HG03103 (cell line): Measurements from ENCODE around the gene AKR1C4.
"Not testable (repeated sequence)": the region's sequence is repeated elsewhere in the genome, so short reads cannot be mapped to it uniquely, and the experiment has no call there.

Source experiments
- ATAC-seq: cut with Tn5 transposase; IDR thresholded peaks from one replicate; pipeline ENCODE4 v1.9.1; 2021; ENCODE audit warnings: low read depth; ENCODE audit not compliant: unreplicated experiment

AKR1C4 gene

GRCh38 chr10:5199398-5199797, 2.8 kb downstream of the AKR1C4 start:
- no peak for ATAC-seq

- ATAC-seq: no peak
Observed at GRCh38 chr10:5206799-5207198, 10.2 kb downstream of the AKR1C4 start.

DNA sequence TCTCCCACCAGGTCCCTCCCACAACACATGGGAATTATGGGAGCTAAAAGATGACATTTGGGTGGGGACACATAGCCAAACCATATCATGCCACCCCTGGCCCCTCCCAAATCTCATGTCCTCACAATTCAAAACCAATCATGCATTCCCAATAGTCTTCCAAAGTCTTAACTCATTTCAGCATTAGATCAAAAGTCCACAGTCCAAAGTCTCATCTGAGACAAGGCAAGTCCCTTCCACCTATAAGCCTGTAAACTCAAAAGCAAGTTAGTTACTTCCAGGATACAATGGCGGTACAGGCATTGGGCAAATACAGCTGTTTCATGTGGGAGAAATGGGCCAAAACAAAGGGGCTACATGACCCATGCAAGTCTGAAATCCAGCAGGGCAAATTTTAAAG, 13.1 kb downstream of the AKR1C4 start:
- not testable (repeated sequence) for ATAC-seq

DNA sequence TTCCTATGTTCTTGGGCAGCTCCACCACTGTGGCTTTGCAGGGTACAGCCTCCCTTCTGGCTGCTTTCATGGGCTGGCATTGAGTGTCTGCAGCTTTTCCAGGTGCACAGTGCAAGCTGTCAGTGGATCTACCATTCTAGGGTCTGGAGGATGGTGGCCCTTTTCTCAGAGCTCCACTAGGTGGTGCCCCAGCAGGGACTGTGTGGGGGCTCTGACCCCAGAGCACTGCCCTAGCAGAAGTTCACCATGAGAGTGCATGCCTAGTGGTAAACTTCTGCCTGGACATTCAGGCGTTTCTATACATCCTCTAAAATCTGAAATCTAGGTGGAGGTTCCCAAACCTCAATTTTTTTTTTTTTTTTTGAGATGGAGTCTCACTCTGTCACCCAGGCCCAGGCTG, 13.6 kb downstream of the AKR1C4 start:
- not testable (repeated sequence) for ATAC-seq

DNA sequence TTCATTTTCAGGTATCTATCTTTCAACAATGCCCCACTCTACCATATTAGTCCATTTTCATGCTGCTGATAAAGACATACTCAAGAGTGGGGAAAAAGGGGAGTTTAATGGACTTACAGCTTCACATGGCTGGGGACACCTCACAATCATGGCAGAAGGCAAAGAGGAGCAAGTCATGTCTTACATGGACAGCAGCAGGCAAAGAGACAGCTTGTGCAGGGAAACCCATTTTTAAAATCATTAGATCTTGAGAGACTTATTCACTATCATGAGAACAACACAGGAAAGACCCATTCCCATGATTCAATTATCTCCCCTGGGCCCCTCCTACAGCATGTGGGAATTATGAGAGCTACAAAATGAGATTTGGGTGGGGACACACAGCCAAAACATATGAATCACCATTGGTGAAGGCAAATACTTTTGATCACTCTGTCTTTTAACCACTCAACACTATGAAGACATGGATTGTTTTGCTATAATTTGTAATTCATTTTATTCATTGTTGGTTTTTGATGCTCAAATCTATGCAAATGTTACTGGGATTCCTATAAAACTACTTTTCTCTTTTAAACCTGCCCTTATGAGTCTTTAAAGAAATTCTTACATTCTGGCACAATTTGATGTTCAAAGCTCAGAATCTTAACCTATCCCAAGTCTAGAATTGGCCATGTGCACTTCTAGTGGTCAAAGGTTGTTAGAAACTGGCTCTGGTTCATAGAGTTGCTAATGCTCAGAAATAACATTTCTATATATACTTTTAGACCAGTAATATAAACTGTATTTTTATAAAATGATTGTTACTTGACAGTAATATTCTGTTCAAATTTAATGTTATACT, 15.3 kb downstream of the AKR1C4 start:
- ATAC-seq: no peak

GRCh38 chr10:5216801-5217200, 20.2 kb downstream of the AKR1C4 start:
- no peak for ATAC-seq

DNA sequence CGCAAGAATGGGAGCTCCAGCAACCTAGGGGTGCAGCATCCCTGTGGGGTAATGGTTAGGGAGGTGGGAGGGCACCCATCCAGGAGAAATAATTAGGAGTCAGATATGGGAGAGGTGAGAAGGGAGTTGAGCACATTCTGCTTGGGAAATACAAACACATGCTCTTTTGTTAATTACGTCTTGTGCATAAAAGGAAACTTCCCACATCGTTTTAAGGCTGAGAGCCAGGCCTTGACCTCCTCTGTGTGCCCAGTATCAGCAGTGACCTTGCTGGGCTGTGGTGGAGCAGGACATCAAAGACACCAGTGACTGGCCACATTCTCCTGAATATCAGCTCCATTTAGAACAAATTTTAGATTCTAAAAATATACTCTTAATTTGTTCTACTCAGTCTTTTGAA, 22.6 kb downstream of the AKR1C4 start:
- ATAC-seq: no peak

DNA sequence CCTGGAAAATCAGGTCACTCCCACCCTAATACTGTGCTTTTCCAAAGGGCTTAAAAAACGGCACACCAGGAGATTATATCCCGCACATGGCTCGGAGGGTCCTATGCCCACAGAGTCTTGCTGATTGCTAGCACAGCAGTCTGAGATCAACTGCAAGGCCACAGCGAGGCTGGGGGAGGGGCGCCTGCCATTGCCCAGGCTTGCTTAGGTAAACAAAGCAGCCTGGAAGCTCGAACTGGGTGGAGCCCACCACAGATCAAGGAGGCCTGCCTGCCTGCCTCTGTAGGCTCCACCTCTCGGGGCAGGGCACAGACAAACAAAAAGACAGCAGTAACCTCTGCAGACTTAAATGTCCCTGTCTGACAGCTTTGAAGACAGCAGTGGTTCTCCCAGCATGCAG, 26.3 kb downstream of the AKR1C4 start:
- not testable (repeated sequence) for ATAC-seq

- no peak for ATAC-seq
Observed at GRCh38 chr10:5229019-5229418, 32.4 kb downstream of the AKR1C4 start.

- no peak for ATAC-seq
Observed at GRCh38 chr10:5233324-5233723, 36.7 kb downstream of the AKR1C4 start.

- no peak for ATAC-seq
Observed at GRCh38 chr10:5234106-5234860, 37.6 kb downstream of the AKR1C4 start.

DNA sequence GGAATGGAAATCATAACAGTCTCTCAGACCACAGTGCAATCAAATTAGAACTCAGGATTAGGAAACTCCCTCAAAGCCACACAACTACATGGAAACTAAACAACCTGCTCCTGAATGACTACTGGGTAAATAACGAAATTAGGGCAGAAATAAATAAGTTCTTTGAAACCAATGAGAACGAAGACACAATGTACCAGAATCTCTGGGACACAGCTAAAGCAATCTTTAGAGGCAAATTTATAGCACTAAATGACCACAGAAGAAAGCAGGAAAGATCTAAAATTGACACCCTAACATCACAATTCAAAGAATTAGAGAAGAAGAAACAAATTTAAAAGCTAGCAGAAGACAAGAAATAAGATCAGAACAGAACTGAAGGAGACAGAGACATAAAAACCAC, 40.9 kb downstream of the AKR1C4 start:
- not testable (repeated sequence) for ATAC-seq

GRCh38 chr10:5242585-5242984, 45.9 kb downstream of the AKR1C4 start:
- no peak for ATAC-seq

- no peak for ATAC-seq
Observed at GRCh38 chr10:5243521-5243987, 46.9 kb downstream of the AKR1C4 start.

DNA sequence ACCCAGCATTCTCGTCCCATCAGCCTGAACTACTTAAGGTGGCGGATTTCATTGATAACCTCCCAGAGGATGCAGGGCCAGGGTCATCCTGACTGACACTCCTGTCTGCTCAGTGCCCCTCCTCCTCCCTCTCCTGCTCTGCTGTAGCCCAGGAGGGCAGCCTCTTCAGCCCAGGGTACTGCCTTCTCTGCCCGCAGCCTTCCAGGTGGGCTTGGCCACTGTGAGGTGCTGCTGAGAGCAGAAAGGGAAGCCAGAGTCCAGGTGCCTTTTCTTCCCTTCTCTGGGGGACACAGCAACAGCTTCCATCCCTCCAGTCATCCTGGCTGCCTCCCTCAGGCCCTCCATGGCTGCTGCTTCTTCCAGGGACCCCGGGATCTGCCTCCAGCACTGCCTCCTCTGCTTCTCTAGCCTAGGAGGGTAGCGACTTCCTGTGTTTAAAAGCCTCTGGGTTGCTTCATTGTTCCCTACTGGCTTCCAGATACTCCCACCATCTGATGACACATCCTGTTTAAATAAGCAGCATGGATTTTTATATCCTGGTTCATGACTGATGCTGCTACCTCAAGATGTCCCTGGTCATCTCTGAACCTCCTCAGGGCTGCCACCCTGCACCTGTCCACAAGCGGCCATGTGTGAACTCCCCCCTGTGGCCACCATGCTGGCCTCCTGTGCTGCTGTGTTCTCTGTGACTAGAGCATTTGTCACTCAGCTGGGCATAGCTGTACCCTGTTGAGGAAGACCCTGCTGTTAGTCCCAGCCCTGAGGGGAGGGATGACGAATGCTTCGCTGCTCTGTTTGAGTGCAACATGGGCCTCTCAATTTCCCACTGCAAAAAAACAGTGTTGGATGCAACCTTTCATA, 55.8 kb downstream of the AKR1C4 start:
- ATAC-seq: no peak

GRCh38 chr10:5254488-5254887, 57.9 kb downstream of the AKR1C4 start:
- no peak for ATAC-seq

DNA sequence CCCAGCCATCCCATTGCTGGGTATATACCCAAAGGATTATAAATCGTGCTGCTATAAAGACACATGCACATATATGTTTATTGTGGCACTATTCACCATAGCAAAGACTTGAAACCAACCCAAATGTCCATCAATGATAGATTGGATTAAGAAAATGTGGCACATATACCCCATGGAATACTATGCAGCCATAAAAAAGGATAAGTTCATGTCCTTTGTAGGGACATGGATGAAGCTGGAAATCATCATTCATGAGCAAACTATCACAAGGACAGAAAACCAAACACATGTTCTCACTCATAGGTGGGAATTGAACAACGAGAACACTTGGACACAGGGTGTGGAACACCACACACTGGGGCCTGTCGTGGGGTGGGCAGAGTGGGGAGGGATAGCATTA, 61.1 kb downstream of the AKR1C4 start:
- ATAC-seq: not testable (repeated sequence)

GRCh38 chr10:5259132-5259951, 62.7 kb downstream of the AKR1C4 start:
- no peak for ATAC-seq

- ATAC-seq: no peak
Observed at GRCh38 chr10:5259952-5260578, 63.4 kb downstream of the AKR1C4 start.
